Islet of Langerhans (tissue), 1 donor: ENCODE results near the gene GTF2H2.
"Not testable (repeated sequence)": the region's sequence is repeated elsewhere in the genome, so short reads cannot be mapped to it uniquely, and the experiment has no call there.

Experiments used
- FAIRE-seq: peaks from one replicate; lab custom pipeline; 2011; peaks lifted over from hg19 to GRCh38; lab: Jason Lieb, UNC

Gene GTF2H2

DNA sequence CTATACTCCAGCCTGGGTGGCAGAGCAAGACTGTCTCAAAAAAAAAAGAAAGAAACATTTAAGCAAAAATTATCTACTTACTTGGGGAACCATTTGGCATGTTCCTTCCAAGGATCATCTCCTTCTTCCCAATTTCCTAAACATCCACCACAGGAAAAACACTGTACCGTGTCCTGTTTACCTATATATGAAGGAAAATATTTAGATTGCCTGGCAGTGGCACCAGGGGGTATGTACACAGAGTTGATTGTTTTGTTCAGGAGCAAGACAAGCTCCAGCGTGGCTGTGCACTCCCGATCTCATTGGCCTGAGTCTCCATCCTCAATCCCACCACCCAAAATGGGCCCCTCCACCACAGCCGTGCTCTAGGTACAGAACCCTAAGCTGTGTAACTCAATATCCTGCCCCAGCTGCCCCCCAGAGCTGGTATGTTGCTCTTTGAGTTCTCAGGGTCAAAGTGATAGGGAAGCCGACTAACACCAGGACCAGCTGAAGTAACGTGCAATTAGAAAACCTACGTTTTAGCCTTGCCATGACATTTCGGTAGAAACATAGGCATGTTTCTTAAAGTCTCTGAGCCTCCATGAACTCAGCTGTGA lies 56.2 kb downstream of the GTF2H2 start:
- FAIRE-seq, result no peak

DNA sequence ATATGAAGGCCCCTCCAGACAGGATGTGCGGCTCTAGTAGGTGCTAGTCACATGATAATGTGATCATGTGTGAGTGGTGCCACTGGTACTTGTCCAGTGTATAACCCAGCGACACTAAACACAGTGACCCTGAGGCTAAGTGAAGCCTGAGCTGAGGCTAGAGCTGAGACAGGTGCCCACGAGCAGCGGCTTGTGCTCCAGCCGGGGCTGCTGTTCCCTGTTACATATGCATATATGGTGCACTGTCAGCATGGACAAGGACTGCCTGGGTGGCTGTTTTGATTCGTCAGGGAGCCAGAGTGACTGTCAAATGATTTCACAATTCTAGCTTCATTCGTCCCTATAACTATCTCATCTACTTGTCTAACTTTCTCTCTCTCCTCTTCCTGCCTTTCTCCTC lies 60.5 kb downstream of the GTF2H2 start:
- not testable (repeated sequence) for FAIRE-seq
